ENCODE results near the gene MAD1L1.

GRCh38 chr7:2280424-2280823 is 47.7 kb upstream of the MAD1L1 start:
- TF ChIP-seq CTCF (IDR thresholded peaks at IDR 0.05) (no peak), POLR2A (IDR thresholded peaks at IDR 0.05) (no peak)
